Measurements from ENCODE around the gene TIMM44.

GRCh38 chr19:7895565-7895964, 47.9 kb downstream of the TIMM44 start:
- TF ChIP-seq CTCF (optimal IDR thresholded peaks at IDR 0.05 in 1 of 3, IDR thresholded peaks at IDR 0.05 in 1 of 3, conservative IDR thresholded peaks at IDR 0.05 in 1 of 3; ENCODE audit: extremely low read depth in 1 of 3, insufficient read depth in 2 of 3, low read length in 3 of 3) (no peak), EZH2 (IDR thresholded peaks at IDR 0.05; ENCODE audit: low read length) (no peak)
